ENCODE data around the gene DNAJC11. TPM values are rescaled to one million over a fixed set of nuclear protein-coding genes. Genes with fewer than 3 reads are reported as not detected.

The DNAJC11 gene
- total and polyA plus RNA-seq, 4 donors = 15.5 to 31.5 (median 27.2) TPM

- Histone ChIP-seq H3K4me1 (ENCODE audit: control insufficient read depth in 1 of 2, insufficient read depth in 2 of 2, low read length in 2 of 2) (no peaks in the 10 kb centered on the region), H3K36me3 (ENCODE audit: control insufficient read depth in 1 of 2, insufficient read depth in 2 of 2, low read length in 1 of 2) (peaks cover 0 to 6% of the 10 kb centered on the region in 2 donors), H3K9me3 (ENCODE audit: control insufficient read depth, low read length) (no peaks in the 10 kb centered on the region), H3K27ac (ENCODE audit: low read depth in 1 of 2, low read length in 2 of 2) (peak overlapping the region in 1 of 2 donors; percentile 10), H3K27me3 (ENCODE audit: control insufficient read depth in 1 of 2, insufficient read depth in 2 of 2, low read length in 1 of 2) (no peaks in the 10 kb centered on the region), H3K4me3 (ENCODE audit: low read length in 2 of 2) (no peak overlapping the region)
- intact Hi-C loops (cut with DNase I) = no loop called here
- ATAC-seq (ENCODE audit: low FRiP score) = no peak
- WGBS, 2 donors = 61 to 64% methylated on average over 16 of the region's 16 CpGs
- DNase-seq = no peak
Measured at GRCh38 chr1:6635910-6636760, 65.5 kb downstream of the DNAJC11 start.

- intact Hi-C loops (cut with DNase I) = no loop called here
- H3K27ac ChIP-seq (ENCODE audit: low read depth in 1 of 2, low read length in 2 of 2) = no peak overlapping the region
- H3K9me3 ChIP-seq (ENCODE audit: control insufficient read depth, low read length) = no peaks in the 10 kb centered on the region
- H3K27me3 ChIP-seq (ENCODE audit: control insufficient read depth in 1 of 2, insufficient read depth in 2 of 2, low read length in 1 of 2) = no peaks in the 10 kb centered on the region
- H3K4me1 ChIP-seq (ENCODE audit: control insufficient read depth in 1 of 2, insufficient read depth in 2 of 2, low read length in 2 of 2) = no peaks in the 10 kb centered on the region
- no peak overlapping the region for H3K4me3 ChIP-seq (ENCODE audit: low read length in 2 of 2)
- DNase-seq (no peak), ATAC-seq (ENCODE audit: low FRiP score) (no peak)
- peaks cover 0 to 6% of the 10 kb centered on the region in 2 donors for H3K36me3 ChIP-seq (ENCODE audit: control insufficient read depth in 1 of 2, insufficient read depth in 2 of 2, low read length in 1 of 2)
- WGBS, 2 donors = 74% methylated on average over 20 of the region's 20 CpGs
Measured at GRCh38 chr1:6635161-6635909, 66.3 kb downstream of the DNAJC11 start.

- Histone ChIP-seq H3K27ac (ENCODE audit: low read depth in 1 of 2, low read length in 2 of 2) (no peak overlapping the region), H3K27me3 (ENCODE audit: control insufficient read depth in 1 of 2, insufficient read depth in 2 of 2, low read length in 1 of 2) (no peaks in the 10 kb centered on the region), H3K4me1 (ENCODE audit: control insufficient read depth in 1 of 2, insufficient read depth in 2 of 2, low read length in 2 of 2) (no peaks in the 10 kb centered on the region), H3K36me3 (ENCODE audit: control insufficient read depth in 1 of 2, insufficient read depth in 2 of 2, low read length in 1 of 2) (peaks cover 0 to 6% of the 10 kb centered on the region in 2 donors), H3K4me3 (ENCODE audit: low read length in 2 of 2) (no peak overlapping the region), H3K9me3 (ENCODE audit: control insufficient read depth, low read length) (no peaks in the 10 kb centered on the region)
- 66 to 67% methylated on average over 27 to 29 of the region's 29 CpGs for WGBS, 2 donors
- peak; percentile 27 for ATAC-seq (ENCODE audit: low FRiP score)
- DNase-seq = peak; percentile 66 to 85
- intact Hi-C loops (cut with DNase I) = no loop called here
Measured at GRCh38 chr1:6634371-6635052, 67.1 kb downstream of the DNAJC11 start.

GRCh38 chr1:6632588-6633514 lies 68.8 kb downstream of the DNAJC11 start:
- intact Hi-C loops (cut with DNase I) = no loop called here
- peaks cover 0 to 7% of the 10 kb centered on the region in 2 donors for H3K36me3 ChIP-seq (ENCODE audit: control insufficient read depth in 1 of 2, insufficient read depth in 2 of 2, low read length in 1 of 2)
- no peak overlapping the region for H3K27ac ChIP-seq (ENCODE audit: low read depth in 1 of 2, low read length in 2 of 2)
- H3K27me3 ChIP-seq (ENCODE audit: control insufficient read depth in 1 of 2, insufficient read depth in 2 of 2, low read length in 1 of 2) = no peaks in the 10 kb centered on the region
- no peak overlapping the region for H3K4me3 ChIP-seq (ENCODE audit: low read length in 2 of 2)
- WGBS, 2 donors = 86% methylated on average over 29 to 30 of the region's 30 CpGs
- ATAC-seq (ENCODE audit: low FRiP score) (no peak), DNase-seq (no peak)
- no peaks in the 10 kb centered on the region for H3K9me3 ChIP-seq (ENCODE audit: control insufficient read depth, low read length)
- no peaks in the 10 kb centered on the region for H3K4me1 ChIP-seq (ENCODE audit: control insufficient read depth in 1 of 2, insufficient read depth in 2 of 2, low read length in 2 of 2)

GRCh38 chr1:6631058-6631457 lies 70.6 kb downstream of the DNAJC11 start:
- Histone ChIP-seq H3K9me3 (ENCODE audit: control insufficient read depth, low read length) (no peaks in the 10 kb centered on the region), H3K27me3 (ENCODE audit: control insufficient read depth in 1 of 2, insufficient read depth in 2 of 2, low read length in 1 of 2) (no peaks in the 10 kb centered on the region), H3K36me3 (ENCODE audit: control insufficient read depth in 1 of 2, insufficient read depth in 2 of 2, low read length in 1 of 2) (peaks cover 0 to 7% of the 10 kb centered on the region in 2 donors), H3K27ac (ENCODE audit: low read depth in 1 of 2, low read length in 2 of 2) (no peak overlapping the region), H3K4me3 (ENCODE audit: low read length in 2 of 2) (no peak overlapping the region), H3K4me1 (ENCODE audit: control insufficient read depth in 1 of 2, insufficient read depth in 2 of 2, low read length in 2 of 2) (no peaks in the 10 kb centered on the region)
- ATAC-seq (ENCODE audit: low FRiP score) (no peak), DNase-seq (no peak)
- intact Hi-C loops (cut with DNase I) = no loop called here
- WGBS, 2 donors = 92 to 97% methylated on average over 8 of the region's 8 CpGs

GRCh38 chr1:6630027-6630426 lies 71.6 kb downstream of the DNAJC11 start:
- H3K27ac ChIP-seq (ENCODE audit: low read depth in 1 of 2, low read length in 2 of 2) = no peak overlapping the region
- ATAC-seq (ENCODE audit: low FRiP score) (no peak), DNase-seq (no peak)
- no peaks in the 10 kb centered on the region for H3K4me1 ChIP-seq (ENCODE audit: control insufficient read depth in 1 of 2, insufficient read depth in 2 of 2, low read length in 2 of 2)
- H3K27me3 ChIP-seq (ENCODE audit: control insufficient read depth in 1 of 2, insufficient read depth in 2 of 2, low read length in 1 of 2) = no peaks in the 10 kb centered on the region
- no peak overlapping the region for H3K4me3 ChIP-seq (ENCODE audit: low read length in 2 of 2)
- intact Hi-C loops (cut with DNase I) = no loop called here
- 89 to 93% methylated on average over 8 of the region's 8 CpGs for WGBS, 2 donors
- H3K9me3 ChIP-seq (ENCODE audit: control insufficient read depth, low read length) = no peaks in the 10 kb centered on the region
- peaks cover 0 to 6% of the 10 kb centered on the region in 2 donors for H3K36me3 ChIP-seq (ENCODE audit: control insufficient read depth in 1 of 2, insufficient read depth in 2 of 2, low read length in 1 of 2)

- 88 to 89% methylated on average over 12 of the region's 12 CpGs for WGBS, 2 donors
- H3K36me3 ChIP-seq (ENCODE audit: control insufficient read depth in 1 of 2, insufficient read depth in 2 of 2, low read length in 1 of 2) = peaks cover 0 to 6% of the 10 kb centered on the region in 2 donors
Measured at GRCh38 chr1:6628971-6629479, 72.6 kb downstream of the DNAJC11 start.

More at GRCh38 chr1:6628971-6629479, 72.6 kb downstream of the DNAJC11 start:
- no peak overlapping the region for H3K27ac ChIP-seq (ENCODE audit: low read depth in 1 of 2, low read length in 2 of 2)
- DNase-seq (no peak), ATAC-seq (ENCODE audit: low FRiP score) (no peak)
- no peaks in the 10 kb centered on the region for H3K27me3 ChIP-seq (ENCODE audit: control insufficient read depth in 1 of 2, insufficient read depth in 2 of 2, low read length in 1 of 2)
- no peaks in the 10 kb centered on the region for H3K4me1 ChIP-seq (ENCODE audit: control insufficient read depth in 1 of 2, insufficient read depth in 2 of 2, low read length in 2 of 2)
- intact Hi-C loops (cut with DNase I) = loop anchor here (5.0 kb wide), 2 partner anchors 37 to 47 kb away; no protein-coding TSS in a partner anchor
- H3K4me3 ChIP-seq (ENCODE audit: low read length in 2 of 2) = no peak overlapping the region
- no peaks in the 10 kb centered on the region for H3K9me3 ChIP-seq (ENCODE audit: control insufficient read depth, low read length)
